Activated naive CD8-positive, alpha-beta T cell (primary cell): Measurements from ENCODE around the gene MIA2.
"Not testable (repeated sequence)": the region's sequence is repeated elsewhere in the genome, so short reads cannot be mapped to it uniquely, and the experiment has no call there.

Experiments
- H3K27ac Mint-ChIP-seq: one replicate; pipeline ENCODE4 v1.8.0; 2021; ENCODE audit warnings: mixed read lengths
- H3K27me3 Mint-ChIP-seq: one replicate; pipeline ENCODE4 v1.8.0; 2021; ENCODE audit warnings: mixed read lengths
- H3K36me3 Mint-ChIP-seq: one replicate; pipeline ENCODE4 v1.8.0; 2021; ENCODE audit warnings: mixed read lengths
- H3K4me1 Mint-ChIP-seq: one replicate; pipeline ENCODE4 v1.8.0; 2021; ENCODE audit warnings: low read depth, mixed read lengths
- H3K4me3 Mint-ChIP-seq: one replicate; pipeline ENCODE4 v1.8.0; 2021; ENCODE audit warnings: mild to moderate bottlenecking, mixed read lengths
- H3K9me3 Mint-ChIP-seq: one replicate; pipeline ENCODE4 v1.8.0; 2021; ENCODE audit warnings: low read depth, mixed read lengths

Gene MIA2

DNA sequence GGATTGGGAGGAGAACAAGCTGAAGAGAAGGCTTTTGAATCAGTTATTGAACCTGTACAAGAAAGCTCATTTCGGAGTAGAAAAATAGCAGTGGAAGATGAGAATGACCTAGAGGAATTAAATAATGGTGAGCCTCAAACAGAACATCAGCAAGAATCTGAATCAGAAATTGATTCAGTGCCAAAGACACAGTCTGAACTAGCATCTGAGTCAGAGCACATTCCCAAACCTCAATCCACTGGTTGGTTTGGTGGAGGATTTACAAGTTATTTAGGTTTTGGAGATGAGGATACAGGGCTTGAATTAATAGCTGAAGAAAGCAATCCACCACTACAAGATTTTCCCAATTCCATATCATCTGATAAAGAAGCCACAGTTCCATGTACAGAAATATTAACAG, 13.5 kb downstream of the MIA2 start:
- Mint-ChIP-seq H3K27ac (no peak overlapping the region), H3K4me3 (no peak overlapping the region), H3K9me3 (peaks cover 2% of the 10 kb centered on the region), H3K4me1 (no peaks in the 10 kb centered on the region), H3K36me3 (no peaks in the 10 kb centered on the region), H3K27me3 (peaks cover 6% of the 10 kb centered on the region)

DNA sequence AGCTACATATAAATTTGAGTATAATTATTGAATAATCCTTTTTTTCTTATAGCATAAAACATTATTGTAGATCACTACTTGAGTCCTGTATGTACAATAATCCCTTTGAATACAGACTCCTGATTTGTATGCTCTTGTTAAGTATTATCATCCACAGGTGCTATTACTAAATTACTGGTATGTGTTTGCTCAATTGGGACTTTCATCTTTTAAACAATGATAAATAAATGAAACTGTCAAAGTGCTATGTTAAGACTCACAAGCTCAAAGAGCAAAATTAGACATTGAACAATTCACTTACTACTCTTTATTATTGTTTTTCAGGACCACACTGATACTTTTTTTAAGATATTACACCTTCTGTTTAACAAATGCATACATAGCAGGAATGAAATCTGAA, 17.8 kb downstream of the MIA2 start:
- peaks cover 4% of the 10 kb centered on the region for H3K4me1 Mint-ChIP-seq
- H3K4me3 Mint-ChIP-seq, result no peak overlapping the region
- H3K27ac Mint-ChIP-seq, result no peak overlapping the region
- H3K9me3 Mint-ChIP-seq, result peaks cover 5% of the 10 kb centered on the region
- H3K27me3 Mint-ChIP-seq, result peaks cover 6% of the 10 kb centered on the region
- H3K36me3 Mint-ChIP-seq, result no peaks in the 10 kb centered on the region

DNA sequence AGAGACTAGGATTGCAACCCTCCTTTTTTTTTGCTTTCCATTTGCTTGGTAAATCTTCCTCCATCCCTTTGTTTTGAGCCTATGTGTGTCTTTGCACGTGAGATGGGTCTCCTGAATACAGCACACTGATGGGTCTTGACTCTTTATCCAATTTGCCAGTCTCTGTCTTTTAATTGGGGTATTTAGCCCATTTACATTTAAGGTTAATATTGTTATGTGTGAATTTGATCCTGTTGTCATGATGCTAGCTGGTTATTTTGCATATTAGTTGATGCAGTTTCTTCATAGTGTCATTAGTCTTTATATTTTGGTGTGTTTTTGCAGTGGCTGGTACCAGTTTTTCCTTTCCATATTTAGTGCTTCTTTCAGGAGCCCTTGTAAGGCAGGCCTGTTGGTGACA, 23.7 kb downstream of the MIA2 start:
- H3K27ac Mint-ChIP-seq, H3K27me3 Mint-ChIP-seq, H3K4me3 Mint-ChIP-seq, H3K9me3 Mint-ChIP-seq, H3K36me3 Mint-ChIP-seq, H3K4me1 Mint-ChIP-seq: not testable (repeated sequence)

DNA sequence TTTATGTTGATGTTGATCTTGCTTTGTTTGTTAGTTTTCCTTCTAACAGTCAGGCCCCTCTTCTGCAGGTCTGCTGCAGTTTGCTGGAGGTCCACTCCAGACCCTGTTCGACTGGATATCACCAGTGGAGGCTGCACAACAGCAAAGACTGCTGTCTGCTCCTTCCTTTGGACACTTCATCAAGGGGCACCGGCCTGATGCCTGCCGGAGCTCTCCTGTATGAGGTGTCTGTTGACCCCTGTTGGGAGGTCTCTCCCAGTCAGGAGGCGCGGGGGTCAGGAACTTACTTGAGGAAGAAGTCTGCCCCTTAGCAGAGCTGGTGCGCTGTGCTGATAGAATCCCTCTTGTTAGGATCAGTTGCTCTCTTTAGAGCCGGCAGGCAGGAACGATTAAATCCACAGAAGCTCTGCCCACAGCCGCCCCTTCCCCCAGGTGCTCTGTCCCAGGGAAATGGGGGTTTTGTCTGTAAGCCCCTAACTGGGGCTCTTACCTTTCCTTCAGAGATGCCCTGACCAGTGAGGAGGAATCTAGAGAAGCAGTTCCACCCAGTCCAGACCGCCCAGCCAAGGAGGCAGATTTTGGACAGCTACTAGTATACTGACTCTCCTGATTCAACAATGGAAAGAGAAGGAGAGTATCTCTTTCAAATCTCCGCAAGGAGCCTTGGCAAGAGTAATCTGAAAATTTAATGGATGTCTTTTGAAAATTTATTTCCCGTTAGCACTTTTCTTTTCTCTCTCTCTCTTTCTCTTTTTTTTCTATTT, 25.2 kb downstream of the MIA2 start:
- Mint-ChIP-seq H3K36me3 (peaks cover 5% of the 10 kb centered on the region), H3K27ac (no peak overlapping the region), H3K4me3 (no peak overlapping the region), H3K9me3 (no peaks in the 10 kb centered on the region), H3K27me3 (no peaks in the 10 kb centered on the region), H3K4me1 (peaks cover 5% of the 10 kb centered on the region)

DNA sequence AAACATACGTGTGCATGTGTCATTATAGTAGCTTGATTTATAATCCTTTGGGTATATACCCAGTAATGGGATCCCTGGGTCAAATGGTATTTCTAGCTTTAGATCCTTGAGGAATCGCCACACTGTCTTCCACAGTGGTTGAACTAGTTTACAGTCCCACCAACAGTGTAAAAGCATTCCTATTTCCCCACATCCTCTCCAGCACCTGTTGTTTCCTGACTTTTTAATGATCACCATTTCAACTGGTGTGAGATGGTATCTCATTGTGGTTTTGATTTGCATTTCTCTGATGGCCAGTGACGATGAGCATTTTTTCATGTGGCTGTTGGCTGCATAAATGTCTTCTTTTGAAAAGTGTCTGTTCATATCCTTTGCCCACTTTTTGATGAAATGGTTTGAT, 26.4 kb downstream of the MIA2 start:
- not testable (repeated sequence) for H3K27me3 Mint-ChIP-seq, H3K27ac Mint-ChIP-seq, H3K36me3 Mint-ChIP-seq, H3K4me1 Mint-ChIP-seq, H3K9me3 Mint-ChIP-seq, H3K4me3 Mint-ChIP-seq

DNA sequence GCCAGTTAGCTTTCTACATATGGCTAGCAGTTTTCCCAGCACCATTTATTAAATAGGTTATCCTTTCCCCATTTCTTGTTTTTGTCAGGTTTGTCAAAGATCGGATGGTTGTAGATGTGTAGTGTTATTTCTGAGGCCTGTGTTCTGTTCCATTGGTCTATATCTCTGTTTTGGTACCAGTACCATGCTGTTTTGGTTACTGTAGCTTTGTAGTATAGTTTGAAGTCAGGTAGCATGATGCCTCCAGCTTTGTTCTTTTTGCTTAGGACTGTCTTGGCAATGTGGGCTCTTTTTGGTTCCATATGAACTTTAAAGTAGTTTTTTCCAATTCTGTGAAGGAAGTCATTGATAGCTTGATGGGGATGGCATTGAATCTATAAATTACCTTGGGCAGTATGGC, 28.5 kb downstream of the MIA2 start:
- not testable (repeated sequence) for H3K4me3 Mint-ChIP-seq, H3K36me3 Mint-ChIP-seq, H3K27me3 Mint-ChIP-seq, H3K27ac Mint-ChIP-seq, H3K9me3 Mint-ChIP-seq
- H3K4me1 Mint-ChIP-seq, result peaks cover 15% of the 10 kb centered on the region

DNA sequence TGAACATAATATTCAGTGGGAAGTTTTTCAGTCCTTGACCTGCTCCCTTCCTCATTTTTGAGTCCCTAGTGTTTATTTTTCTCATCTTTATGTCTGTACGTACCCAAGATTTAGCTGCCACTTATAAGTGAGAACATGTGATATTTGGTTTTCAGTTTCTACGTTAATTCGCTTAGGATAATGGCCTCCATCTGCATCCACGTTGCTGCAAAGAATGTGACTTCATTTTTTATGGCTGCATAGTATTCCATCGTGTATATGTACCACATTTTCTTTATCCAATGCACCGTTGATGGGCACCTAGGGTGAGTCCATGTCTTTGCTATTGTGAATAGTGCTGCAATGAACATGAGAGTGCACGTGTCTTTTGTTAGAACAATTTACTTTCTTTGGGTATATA, 30.3 kb downstream of the MIA2 start:
- Mint-ChIP-seq H3K4me3 (no peak overlapping the region), H3K27ac (no peak overlapping the region), H3K4me1 (peaks cover 29% of the 10 kb centered on the region), H3K27me3 (no peaks in the 10 kb centered on the region), H3K9me3 (no peaks in the 10 kb centered on the region), H3K36me3 (no peaks in the 10 kb centered on the region)

DNA sequence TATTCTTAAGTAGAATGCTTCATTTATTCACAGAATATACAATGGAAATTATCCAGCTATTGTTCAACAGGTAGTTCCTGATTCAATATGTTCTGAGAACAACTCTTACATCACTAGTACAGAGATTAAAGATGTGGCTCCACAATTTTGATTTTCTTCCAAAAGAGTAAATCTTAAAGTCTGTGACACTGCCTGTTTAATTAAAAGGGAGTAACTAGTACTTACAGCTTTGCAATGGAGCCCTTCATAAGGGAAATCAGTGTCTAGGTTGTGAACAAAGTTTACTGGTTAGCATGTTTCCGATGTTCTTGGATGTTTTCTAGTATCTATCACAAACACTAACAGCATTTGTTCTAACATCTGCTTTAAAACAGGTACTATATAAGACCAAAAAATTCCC, 30.8 kb downstream of the MIA2 start:
- no peak overlapping the region for H3K27ac Mint-ChIP-seq
- no peaks in the 10 kb centered on the region for H3K27me3 Mint-ChIP-seq
- H3K4me3 Mint-ChIP-seq, result no peak overlapping the region

DNA sequence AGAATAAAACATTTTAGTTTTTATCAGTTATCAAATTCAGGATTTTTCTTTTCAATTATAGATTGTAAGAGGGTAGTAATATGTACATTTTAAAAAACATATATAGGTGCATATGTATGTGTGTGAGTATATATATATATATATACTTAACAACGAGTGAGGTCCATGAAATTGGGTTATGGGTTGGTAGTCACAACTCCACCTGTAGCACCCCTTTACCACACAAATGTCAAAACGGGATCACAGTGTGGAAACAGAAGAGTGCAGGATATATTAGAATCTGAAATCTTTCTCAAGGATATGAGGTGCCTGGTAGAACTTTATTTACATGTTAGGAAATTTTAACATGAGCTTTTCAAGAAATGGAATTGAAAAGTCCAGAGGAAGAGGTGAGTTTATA, 31.3 kb downstream of the MIA2 start:
- H3K4me1 Mint-ChIP-seq, result peaks cover 39% of the 10 kb centered on the region
- H3K27me3 Mint-ChIP-seq, result no peaks in the 10 kb centered on the region
- H3K4me3 Mint-ChIP-seq, result peak overlapping the region; percentile 98
- peak overlapping the region; percentile 23 for H3K27ac Mint-ChIP-seq
- no peaks in the 10 kb centered on the region for H3K36me3 Mint-ChIP-seq
- no peaks in the 10 kb centered on the region for H3K9me3 Mint-ChIP-seq

More for the DNA sequence above, 30.8 kb downstream of the MIA2 start:
- Mint-ChIP-seq H3K4me1 (peaks cover 34% of the 10 kb centered on the region), H3K36me3 (no peaks in the 10 kb centered on the region), H3K9me3 (no peaks in the 10 kb centered on the region)

DNA sequence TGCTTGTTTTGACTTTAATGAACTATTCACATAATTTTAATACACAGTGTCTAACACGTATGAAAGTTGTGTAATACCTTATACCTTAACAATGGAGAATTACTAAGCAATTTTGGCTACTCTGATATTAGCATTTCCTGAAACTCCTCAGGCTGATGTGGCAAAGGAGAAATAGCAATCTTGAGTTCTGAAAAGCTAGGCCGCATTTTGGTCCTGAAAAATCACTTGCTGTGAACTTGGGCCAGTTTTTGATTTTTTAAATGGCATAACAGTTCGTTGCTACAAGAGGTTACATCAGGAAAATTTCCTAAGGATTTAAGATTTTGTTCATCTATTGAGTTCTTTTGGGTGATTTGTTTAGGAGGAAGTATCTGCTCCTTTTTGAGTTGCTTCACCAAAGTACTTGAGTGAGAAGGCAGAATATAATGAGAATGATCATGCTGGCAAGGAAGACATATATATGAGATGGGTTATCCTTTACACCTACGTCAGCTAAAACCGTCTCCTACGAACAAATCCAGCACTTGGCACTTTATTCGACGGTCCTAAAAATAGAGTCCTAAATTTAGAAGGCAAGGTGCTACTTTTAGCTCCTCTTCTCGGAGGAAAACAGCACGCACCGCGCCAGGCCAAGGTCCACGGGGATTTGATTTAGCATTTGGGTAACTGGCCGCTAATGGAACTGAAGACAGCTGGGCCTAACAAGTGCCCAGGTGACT, 32.2 kb downstream of the MIA2 start:
- Mint-ChIP-seq H3K27ac (peak overlapping the region; percentile 88), H3K4me3 (peak overlapping the region; percentile 98), H3K27me3 (no peaks in the 10 kb centered on the region), H3K9me3 (no peaks in the 10 kb centered on the region), H3K36me3 (no peaks in the 10 kb centered on the region), H3K4me1 (peaks cover 48% of the 10 kb centered on the region)

DNA sequence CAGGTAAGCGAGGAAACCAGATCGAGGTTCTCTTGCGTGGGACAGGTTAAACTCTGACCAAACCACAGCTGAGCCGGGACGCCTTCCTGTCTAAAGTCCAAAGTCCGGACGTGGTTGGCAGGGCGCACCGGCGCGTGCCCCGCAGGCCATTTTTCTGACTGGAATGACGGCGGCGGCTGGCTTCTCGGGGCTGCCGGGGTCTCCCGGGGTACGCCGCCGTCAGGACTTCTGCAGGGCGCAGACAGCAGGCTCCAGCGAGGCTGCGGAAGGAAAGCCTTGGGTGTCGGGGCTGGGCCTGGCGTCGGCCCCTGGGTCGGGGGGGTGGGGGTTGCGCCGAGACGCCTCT, 32.8 kb downstream of the MIA2 start:
- Mint-ChIP-seq H3K4me3 (peak overlapping the region; percentile 98), H3K27me3 (no peaks in the 10 kb centered on the region), H3K9me3 (no peaks in the 10 kb centered on the region), H3K36me3 (no peaks in the 10 kb centered on the region), H3K27ac (peak overlapping the region; percentile 88), H3K4me1 (peaks cover 54% of the 10 kb centered on the region)

DNA sequence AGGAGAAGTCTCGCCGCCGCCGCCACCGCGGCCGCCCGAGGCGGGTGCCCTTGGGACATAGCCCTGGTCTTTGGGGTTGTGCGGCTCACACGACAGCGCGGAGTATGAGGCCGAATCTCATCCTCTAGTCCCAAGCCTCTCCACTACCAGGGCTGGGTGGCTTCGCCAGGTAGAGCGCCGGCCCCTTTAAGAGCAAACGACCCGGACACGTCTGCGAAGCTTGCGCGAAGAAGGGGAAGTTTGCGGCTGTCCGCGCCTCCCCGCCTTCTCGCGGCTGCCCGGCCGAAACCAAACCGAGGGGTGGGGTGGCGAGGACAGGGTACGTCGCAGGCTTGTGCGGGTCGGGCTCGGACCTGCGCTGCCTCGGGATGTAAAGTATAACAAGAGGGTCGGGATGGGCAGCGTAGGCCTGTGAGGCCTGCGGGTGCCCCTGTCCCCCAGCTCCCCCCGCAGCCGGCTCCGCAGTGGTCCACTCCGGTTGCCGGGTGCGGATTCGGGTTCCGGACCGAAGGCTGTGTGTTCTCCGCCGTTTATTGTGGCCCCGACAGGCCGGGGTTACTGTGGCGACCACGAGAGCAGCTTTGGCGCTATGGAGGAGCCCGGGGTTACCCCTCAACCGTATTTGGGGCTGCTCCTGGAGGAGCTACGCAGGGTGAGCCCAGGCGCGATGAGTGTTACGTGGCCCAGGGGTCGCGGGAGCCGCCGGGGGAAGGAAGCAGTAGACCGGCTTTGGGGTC, 33.3 kb downstream of the MIA2 start:
- Mint-ChIP-seq H3K9me3 (no peaks in the 10 kb centered on the region), H3K36me3 (peaks cover 2% of the 10 kb centered on the region), H3K4me3 (peak overlapping the region; percentile 98), H3K27ac (peak overlapping the region; percentile 98), H3K4me1 (peaks cover 57% of the 10 kb centered on the region), H3K27me3 (no peaks in the 10 kb centered on the region)

DNA sequence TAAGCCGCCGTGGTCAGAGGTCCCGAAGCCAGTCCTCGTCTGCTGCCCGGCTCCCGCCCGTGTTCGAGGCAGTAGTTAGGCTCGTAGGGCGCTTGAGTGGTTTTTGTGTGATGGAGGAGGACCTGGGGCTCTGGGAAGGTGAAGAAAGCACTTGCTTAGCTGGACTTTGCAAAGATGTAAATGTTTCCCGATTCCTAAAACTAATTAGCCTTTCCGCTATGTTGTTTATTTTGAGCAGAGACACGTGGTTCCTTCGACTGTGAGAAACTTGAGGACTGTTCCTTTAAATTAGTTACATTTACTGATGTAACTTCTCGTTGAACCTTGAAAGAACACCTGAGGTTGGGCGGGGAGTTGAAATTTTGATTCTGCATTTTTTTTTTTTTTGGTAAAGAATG, 33.9 kb downstream of the MIA2 start:
- Mint-ChIP-seq H3K9me3 (no peaks in the 10 kb centered on the region), H3K27me3 (no peaks in the 10 kb centered on the region), H3K4me1 (peaks cover 59% of the 10 kb centered on the region), H3K4me3 (peak overlapping the region; percentile 98), H3K36me3 (peaks cover 2% of the 10 kb centered on the region), H3K27ac (peak overlapping the region; percentile 98)

DNA sequence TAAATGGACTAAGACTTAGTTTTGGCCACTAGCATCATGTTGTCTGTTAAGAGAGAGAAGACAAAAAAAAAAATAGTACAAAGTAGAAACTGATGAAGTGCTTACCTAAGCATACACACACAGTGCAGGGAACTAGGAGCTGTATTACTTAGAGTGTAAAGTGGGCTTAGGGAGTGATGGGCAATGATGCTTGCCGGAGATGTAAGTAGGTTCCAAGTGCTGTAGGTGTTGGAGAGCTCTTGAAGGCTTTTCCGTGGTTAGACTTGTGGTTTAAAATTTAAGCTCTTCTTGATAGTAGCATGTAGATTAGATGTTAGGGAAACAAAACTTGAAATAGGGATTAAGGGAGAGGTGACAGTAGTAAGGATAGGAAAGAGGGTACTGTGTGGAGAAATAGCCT, 34.7 kb downstream of the MIA2 start:
- peaks cover 67% of the 10 kb centered on the region for H3K4me1 Mint-ChIP-seq
- peak overlapping the region; percentile 98 for H3K27ac Mint-ChIP-seq
- H3K36me3 Mint-ChIP-seq, result peaks cover 2% of the 10 kb centered on the region
- no peaks in the 10 kb centered on the region for H3K9me3 Mint-ChIP-seq
- H3K4me3 Mint-ChIP-seq, result peak overlapping the region; percentile 98
- no peaks in the 10 kb centered on the region for H3K27me3 Mint-ChIP-seq

DNA sequence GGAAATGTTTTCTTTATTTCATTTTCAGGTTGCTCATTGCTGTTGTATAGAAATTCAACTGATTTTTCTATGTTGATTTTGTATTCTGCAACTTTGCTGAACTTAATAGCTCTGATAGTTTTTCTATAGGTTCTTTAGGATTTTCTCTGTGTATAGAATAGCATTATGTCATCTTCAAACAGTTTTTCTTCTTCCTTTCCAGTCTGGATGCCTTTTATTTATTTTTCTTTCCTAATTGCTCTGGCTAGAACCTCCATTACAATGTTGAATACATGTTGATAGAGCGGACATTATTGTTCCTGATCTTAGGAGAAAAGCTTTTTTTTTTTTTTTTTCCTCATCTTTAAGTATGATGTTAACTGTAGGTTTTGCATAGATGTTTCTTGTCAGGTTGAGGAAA, 39.2 kb downstream of the MIA2 start:
- H3K36me3 Mint-ChIP-seq, result peaks cover 4% of the 10 kb centered on the region
- H3K27ac Mint-ChIP-seq, result peak overlapping the region; percentile 69
- H3K4me1 Mint-ChIP-seq, result peaks cover 73% of the 10 kb centered on the region
- H3K4me3 Mint-ChIP-seq, result no peak overlapping the region
- no peaks in the 10 kb centered on the region for H3K9me3 Mint-ChIP-seq
- H3K27me3 Mint-ChIP-seq, result no peaks in the 10 kb centered on the region
